Measurements from ENCODE around the gene PRKAR1B.
A peak's percentile ranks its signal among the peaks of the same experiment; 100 is the strongest.

Gene PRKAR1B

DNA sequence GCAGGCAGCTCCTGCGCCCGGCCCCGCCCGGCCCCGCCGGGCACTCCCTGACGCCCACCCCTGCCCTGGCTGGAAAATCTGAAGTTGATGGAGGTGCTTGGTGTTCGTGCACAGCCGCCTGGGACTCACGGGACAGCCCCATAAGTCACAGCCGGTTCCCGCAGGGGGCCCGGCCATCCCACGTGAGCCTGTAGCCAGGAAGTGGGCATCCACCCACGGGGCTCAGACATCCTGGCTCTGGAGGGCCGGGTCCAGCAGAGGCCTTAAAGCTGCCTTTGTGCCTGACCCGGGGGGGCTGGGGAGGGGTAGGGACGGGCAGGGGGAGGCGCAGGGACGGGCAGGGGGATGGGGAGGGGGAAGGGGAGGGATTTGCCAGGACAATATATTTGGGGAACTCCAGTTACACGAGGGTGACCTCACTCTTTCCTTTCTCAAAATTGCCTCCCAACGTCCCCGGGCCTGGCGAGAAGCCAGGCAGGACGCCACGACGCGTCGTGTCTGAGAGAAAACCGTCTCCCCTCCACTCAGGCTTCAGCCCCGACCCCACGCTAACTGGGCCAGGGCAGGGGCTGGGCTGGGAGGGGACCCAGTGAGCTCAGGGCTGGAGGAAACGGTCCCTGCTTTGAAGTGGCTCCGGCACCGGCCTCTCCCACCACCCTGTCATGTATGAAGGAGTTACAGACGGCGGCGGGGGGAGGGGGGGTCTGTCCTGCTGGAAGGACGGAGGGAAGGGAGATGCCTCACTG lies 125.3 kb downstream of the PRKAR1B start:
- DNase-seq: peak; percentile 72

DNA sequence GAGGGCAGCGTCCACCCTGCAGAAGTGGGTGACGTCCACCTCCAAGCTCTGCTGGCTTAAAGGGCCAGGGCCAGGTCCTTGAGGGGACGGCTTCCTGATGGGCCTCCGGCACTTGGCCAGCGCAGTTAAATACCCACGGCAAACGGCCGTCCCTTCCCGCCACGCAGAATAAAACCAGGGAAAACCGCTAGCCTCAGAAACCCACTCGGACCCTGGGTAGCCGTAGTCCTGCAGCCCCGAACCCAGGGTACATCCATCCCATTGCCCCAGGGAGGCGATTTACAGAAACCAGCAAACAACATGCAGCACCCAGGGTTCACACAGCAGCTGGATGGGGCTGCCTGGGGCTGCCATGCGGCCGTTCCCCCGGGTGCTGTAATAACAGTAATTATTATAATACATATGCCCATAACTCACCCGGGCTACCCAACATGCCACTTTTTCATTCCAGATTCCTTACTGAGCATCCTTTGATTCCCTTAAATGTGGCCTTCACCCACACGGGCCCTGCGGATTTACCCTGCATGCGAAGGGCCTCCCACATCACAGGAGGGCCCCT lies 126.0 kb downstream of the PRKAR1B start:
- DNase-seq: no peak

DNA sequence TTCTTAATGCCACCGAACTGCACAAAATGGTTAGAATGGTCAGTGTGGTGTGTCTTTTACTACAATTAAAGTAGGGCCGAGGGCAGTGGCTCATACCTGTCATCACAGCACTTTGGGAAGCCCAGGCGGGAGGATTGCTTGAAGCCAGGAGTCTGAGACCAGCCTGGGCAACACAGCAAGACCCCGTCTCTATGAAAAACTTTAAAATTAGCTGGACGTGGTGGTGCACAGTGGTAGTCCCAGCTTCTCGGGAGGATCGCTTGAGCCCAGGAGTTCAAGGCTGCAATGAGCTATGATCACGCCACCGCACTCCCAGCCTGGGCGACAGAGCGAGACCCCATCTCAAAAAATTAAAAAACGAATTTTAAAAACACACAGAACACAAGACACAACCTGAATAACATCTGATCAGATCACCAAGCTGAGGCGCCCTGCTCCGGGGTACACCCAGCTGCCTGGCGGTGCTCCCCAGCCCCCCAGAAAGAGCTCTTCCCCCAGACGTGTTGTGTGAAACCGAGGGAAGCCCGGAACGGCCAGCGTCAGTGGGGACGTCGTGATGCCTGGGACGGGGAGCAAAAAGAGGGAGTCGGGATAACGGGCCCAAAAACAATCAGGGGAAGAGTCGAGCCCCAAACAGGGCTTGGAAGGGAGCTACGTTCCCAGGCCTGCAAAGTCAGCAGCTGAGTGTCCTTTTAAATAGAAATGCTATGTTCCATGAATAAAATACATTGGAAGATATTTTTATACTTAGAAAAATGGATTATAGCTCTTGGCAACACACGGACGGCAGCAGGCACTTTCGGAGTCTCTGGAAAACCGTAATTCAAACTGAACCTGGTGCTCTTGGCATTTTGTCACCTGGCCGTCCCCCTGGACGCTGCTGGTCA lies 126.7 kb downstream of the PRKAR1B start:
- DNase-seq: no peak

DNA sequence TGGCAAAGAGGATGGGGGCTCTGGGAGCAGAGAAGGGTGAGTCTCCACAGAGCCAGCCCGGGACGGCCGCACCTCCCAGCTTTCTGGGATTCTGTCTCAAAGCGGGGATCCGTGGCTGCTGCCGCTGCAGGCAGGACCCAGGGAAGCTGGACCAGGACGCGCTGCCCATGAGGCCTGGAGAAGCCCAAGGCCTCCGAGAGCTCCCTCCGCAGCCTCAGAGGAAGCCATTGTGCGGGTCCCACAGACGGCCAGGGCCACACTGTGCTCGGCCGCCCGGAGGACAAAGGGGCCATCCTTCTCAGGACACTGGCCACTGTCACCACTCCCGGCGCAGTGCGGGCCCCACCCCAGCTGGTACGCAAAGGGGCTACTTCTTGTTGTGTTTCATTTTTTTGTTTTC lies 128.2 kb downstream of the PRKAR1B start:
- DNase-seq: no peak

DNA sequence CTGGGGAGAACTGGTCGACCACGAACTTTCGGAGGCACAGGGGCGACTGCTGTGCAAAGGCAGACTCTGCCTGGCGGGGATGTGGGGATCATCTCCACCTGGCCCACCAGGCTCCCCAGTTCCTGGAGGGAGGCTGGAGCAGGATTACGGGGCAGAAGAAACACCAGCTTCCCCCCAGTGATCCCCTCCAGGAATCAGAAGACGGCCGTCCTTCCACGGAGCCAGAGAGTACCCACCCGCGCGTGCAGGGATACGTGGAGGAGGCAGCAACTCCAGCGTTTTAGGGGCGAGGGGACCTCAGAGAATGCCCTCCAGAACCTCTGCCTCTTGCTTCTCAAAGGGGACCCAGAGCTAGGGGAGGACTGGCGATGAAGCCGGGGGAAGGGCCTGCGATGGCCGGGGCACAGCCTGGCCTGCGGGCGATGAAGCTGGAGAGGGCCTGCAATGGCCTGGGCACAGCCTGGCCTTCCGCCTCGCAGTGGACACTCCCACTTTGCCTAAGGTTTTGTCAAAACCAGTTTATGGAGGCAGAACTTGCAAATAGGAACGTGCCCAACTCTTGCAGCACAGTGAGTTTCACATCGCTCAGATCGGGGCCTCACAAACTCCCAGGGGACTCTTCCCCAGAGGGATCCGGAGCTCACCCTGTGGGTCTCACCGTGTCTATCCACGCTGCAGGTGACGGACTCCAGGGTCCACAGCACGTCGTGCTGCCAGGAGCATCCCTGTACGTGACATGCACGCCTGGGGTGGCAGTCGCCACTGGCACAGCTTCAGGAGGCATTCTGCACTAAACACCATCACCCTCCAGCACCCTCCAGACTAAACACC lies 129.5 kb downstream of the PRKAR1B start:
- no peak for DNase-seq

DNA sequence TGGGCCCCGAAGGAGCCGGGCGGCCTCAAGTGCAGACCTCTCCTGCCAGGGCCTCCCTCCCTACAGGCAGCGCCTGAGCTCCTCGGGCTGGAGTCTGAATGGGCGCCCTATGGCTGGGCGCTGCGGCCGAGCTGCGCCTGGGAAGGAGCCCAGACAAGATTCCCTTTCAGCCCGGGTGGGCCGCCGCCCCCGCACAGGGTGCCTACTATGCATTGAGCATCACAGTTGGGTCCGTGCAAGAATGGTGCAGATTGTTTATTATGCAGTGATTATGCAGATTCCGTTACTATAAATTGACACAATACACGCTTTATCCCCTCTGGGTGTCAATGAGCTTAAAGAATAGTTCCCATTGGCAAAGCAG lies 130.3 kb downstream of the PRKAR1B start:
- no peak for DNase-seq

DNA sequence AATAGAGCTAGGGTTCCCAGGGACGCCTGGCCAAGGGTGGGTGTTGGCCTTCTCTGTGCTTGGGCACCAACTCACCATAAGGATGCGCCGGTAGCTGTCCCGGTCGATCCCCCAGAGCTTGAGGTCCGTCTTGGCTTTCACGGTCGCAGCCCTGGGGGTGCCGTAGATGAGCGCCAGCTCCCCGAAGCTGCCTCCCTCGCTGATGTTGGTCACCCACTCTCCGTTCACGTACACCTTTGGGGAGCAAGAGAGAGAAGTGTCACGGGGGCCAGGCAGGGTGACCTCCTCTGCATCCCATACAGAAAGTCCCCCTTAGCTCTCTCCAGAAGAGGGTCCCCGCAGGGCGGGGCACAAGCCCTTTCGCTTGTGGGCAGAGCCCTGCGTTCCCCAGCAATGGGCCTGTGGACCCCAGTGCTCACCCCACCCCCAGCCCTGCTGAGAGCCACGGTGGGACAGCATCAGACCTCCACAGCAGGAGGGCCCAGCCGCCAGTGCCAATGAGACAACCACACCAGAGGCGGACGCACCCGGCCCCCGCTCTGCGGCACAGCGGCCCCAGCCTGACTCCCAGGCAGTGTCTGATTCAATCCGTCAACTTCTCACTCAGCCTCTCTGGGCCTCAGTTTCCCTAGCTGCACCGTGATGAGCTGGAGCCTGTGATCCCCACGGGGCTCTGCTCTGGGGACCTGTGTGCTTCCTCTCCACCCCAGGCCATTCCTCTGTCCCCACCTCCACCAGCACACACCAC lies 130.8 kb downstream of the PRKAR1B start:
- DNase-seq: no peak

DNA sequence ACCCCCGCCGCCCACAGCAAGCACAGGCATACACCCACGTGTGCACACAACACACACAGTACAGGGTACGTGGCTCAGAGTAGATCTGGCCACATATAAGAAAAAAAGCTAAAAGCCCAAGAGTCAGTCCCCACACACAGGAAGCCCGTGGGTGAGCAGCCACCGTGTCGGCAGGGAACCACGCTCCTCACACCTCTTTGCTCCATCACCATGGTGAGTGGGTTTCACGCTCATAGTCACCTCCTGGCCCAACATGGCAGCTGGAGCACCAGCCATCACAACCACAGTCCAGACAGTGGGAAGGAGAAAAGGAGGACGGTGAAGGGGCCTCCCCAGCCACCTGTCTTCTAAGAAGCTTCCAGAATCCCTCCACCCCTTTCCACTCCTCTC lies 131.5 kb downstream of the PRKAR1B start:
- DNase-seq: no peak

DNA sequence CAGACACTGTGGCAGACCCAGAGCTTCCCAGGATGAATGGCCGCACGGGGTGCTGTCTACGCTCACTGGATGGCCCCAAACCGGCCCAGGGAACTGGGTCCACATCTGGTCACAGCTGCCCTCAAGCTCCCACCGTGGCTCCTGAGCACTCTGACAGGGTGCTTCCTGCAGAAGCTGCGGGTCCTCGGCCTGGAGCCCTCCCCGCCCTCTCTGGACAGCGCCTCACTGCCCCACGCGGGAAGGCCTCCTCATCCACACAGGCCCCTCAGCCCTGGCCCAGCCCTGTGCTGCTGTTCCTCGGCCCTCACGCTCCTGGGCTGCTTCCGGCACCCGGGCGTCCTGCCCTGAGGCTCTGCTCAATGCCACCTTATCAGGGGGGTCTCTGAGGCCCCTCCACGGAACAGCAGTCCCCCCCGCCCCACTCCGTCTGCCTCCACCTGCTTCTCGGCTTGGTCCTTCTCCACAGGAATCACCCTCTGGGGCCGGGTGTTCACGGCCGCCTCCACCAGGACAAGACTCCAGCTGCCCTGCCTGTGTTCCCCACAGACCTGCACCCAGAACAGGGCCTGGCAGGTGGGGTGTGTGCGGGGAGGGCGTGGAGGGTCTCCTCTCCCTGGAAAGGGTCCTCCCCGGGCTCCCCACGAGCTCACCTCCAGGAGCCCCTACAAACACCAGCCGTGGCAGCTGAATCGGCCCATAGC lies 132.0 kb downstream of the PRKAR1B start:
- DNase-seq: no peak

DNA sequence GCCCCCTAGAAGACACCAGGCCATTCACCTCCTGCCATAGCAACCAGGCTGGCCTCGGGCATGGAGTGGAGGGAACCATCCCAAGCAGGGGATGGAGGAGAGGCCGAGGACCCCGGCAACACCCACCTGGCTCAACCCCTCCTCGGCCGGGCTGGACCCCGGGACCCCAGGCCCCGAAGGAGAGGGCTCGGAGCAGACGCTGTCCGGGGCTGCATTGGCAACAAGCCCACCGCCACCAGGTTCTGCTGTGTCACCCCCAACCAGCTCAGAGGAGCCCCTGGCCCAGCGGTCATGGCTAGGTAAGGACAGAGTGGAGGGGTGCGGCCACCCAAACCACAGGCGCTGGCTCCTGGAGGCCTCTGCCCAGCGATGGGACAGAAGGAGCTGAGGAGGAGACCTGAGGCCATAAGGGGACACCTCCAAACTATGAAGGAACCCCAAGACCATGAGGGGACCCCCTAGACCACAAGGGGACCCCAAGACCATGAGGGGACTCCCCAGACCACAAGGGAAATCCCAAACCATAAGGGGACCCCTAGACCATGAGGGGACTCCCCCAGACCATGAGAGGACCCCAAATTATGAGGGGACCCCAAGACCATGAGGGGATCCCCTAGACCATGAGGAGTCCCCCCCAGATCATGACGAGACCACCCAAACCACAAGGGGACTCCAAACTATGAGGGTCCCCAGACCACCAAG lies 132.7 kb downstream of the PRKAR1B start:
- DNase-seq: no peak

DNA sequence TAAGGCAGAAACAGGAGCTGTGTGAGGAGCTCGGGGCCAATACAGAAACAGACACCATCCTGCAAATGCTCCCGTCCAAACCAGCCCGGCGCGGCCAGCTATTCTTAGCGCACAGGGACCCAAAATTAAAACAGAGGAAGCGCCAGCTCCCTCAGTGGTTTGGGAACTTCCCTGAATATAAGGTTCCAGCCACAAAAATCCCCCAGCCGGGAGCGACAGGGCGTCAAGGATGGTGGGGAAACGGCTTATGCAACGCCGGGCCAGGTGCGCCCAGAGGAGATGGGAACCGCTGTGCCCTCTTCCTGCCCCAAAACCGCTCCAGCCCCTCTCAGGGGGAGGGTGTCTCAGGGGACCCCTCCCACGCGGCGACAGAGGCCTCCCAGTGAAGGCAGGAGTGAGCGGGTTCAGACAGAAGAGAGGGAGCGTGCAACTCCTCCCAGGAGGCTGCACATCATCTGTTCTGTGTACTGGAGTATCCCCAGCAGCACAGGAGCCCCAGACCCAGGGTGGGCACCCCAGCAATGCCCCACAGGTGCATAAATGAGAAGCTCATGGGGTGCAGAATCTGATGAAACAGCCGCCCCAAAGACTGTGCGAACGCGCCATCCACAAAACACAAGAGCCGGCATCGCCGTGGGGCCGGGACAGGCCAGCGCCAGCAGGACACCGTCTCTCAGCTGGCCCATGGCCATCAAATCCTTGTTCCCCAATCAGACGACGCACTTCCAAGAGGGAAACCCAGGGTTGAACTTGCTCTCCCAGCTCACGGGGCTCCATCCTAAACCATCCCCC lies 133.6 kb downstream of the PRKAR1B start:
- DNase-seq: no peak

DNA sequence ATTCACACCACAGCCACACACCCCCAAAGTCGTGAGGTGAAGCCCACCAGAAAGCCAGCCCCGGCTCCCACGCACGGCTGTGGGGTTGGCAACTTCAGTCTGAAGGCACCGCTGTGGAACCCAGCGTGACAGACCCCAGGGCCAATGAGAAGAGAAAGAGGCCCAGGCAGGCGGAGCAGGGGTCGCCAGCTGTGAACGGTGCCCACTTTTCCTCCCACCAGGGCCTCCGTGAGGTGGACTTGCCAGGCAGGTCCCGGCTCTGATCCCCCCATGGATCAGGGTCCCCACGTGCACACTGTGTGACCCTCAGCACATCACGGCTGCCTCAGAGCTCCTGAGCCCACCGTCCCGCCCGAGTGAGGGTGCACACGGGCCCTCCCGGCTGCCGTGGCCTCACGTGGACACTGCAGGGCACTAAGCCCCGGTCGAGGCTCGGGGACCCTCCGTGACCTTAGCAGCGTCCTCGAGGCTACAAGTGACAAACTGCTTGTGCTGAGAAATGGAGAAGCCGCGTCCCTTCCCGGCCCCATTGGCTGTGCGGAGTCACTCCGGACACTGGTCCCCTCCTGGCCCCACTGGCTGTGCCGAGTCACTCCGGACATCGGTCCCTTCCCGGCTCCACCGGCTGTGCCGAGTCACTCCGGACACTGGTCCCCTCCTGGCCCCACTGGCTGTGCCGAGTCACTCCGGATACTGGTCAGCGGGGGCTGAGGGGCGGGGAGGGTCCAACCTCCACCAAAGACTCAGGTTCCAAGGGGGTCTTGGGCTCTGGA lies 135.0 kb downstream of the PRKAR1B start:
- DNase-seq: no peak

DNA sequence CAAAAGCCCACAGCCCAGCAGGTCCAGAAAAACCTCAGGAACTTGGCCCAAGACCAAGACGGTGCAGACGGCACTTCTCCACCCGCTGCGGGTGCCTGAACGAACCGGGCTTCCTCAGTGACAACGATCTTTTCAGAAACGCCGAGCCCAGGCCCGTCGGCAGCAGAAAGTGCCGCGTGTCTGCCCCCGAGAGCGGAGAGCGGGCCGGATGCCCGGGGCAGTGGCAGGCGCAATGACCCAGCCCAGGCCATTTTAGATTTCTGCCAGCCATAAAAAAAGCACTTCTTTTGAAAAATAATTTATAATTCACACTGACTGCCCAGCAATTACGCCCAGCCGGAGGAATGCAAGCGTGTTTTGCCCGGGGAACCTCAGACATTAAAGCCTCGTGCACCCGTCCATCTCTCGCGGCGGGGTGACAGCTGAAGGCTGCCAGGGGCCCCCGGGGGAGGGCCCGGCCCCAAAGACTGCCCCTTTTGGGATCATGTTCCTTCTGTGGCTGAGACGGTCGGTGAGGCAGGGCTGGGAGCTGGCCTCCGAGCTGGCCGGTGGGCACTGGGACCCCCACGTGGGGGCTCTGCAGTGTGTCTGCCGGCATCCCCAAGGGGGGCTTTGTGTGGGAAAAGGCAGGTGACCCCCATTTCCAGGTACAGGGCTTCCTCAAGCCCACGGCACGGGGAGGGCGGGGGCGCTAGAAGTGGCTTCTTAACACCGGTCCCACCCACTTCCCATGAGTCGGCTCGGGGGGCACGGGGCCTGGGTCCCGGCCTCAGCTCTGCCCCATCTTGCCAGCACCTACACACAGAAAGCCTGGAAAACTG lies 136.1 kb downstream of the PRKAR1B start:
- no peak for DNase-seq

DNA sequence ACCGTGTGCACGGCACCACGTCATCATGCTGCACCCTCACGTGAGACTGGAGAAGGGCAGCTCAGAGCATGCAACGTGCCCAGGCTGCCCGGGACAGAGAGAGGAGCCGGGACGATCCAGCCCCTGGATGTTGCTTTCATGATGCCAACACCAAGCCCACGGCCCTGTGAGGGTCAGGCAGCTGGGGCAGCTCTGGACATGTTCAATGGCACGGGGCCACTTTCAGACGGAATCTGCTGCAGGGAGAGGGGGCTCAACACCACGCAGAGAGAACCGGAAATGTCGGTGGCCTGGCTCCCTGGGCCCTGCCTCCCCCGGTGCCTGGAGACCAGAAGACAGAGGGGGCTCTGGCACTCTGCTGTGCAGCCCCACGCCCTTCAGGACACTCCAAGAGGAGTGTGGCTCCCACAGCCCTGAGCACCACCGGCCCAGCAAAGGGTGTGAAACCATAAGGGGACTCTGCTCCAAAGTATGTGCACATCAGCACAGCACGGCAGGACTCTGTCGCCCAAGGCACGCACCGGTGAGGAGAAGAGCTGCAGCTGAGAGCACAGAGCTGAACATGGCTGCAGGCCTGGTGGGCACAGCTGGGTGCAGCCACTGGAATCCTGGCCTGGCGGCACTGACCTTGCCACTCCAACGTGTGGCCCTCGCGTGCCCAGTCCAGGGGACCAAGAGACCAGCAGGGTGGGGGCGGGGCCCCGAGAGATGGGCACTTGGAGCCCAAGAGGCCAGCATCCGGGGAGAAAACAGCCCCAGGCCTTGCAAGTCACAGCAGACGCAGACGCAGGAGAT lies 137.1 kb downstream of the PRKAR1B start:
- no peak for DNase-seq

DNA sequence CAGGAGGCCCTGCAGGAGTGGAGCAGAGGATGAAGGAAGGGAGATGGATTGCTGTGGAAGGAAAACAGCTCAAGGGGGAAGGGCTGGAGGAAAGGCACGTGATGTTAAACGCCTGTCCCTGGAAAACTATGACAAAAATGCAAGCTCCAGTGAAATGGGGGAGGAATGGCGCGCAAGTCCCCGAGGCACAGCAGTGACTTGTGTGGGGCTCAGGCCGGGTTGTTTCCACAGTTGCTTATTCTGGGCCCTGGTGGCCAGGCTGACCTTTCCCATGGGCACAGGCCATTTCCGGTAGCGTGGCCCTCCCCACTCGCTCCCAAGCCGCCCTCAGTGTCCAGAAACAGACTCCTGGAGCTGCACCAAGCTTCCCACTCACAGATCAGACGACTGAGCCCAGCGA lies 139.3 kb downstream of the PRKAR1B start:
- no peak for DNase-seq

DNA sequence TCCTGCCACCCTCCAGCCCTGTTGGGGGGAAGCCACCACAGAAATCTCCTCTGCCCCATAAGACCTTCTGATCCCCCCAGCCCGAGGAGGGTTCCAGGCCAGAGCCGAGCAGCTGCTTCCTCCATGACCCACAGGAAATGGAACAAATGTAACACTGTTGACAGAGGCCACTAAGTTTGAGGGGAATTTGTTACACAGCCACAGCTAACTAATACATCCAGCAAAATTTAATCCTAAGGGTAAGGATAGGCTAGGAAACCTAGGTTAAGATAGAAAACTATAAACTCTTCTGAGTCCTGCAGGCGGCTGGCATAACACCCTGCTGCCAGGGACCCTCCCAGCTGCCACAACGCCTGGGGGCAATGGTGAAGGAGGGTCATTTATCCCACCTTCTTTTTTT lies 140.6 kb downstream of the PRKAR1B start:
- no peak for DNase-seq

DNA sequence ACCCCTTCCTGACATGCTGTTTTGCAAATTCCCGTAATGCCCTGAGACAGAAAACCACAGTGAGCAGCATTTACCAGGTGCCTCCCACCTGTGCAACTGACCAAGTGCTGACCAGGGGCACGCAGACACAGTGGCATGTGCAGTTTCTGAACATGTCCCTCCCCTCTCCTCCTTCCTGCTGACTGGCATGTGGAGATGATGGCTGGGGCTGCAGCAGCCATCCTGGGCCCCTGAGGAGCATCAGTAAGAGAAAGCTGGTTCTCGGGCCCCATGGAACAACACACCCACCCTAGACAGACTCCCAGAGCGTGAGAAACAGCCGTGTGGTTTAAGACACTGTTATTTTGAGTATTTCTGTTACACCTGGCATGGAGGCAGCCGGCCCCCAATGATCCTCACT lies 141.2 kb downstream of the PRKAR1B start:
- no peak for DNase-seq
